Caco-2 (cell line): ENCODE results near the gene UNC13C. TPM values are rescaled to one million over a fixed set of nuclear protein-coding genes. Genes with fewer than 3 reads are reported as not detected.

Experiments
- BruUV-seq: library from RNA; stranded (reverse); fragments of 400-500 nt; replicated peaks from 2 replicates; lab custom pipeline; 2021; lab: Mats Ljungman, UMichigan
- CTCF ChIA-PET: fragments of 300-600 bp; sonication (Branson Sonifier 250); formaldehyde crosslinking; loops from one replicate; lab custom pipeline; 2022; ENCODE audit warnings: antibody characterized with exemption; lab: Charles Lee
- POLR2A ChIA-PET: fragments of 300-600 bp; sonication (Branson Sonifier 250); formaldehyde crosslinking; loops from one replicate; lab custom pipeline; 2022; ENCODE audit warnings: antibody characterized with exemption; lab: Charles Lee
- DNase-seq, 2 experiments: peaks; one replicate each; pipeline versions ENCODE4 v3.0.0 to v3.0.0-alpha.2; 2020 to 2022
- H3K27me3 ChIP-seq: replicated peaks from 2 replicates; pipeline ENCODE4 v1.6.0; 2011; ENCODE audit warnings: low read length; ENCODE audit not compliant: control insufficient read depth, insufficient read depth
- H3K36me3 ChIP-seq: 2 replicates; pipeline ENCODE4 v1.5.1; 2011; ENCODE audit warnings: low read length; ENCODE audit not compliant: control insufficient read depth, insufficient read depth
- H3K4me1 ChIP-seq: fragments of 250-450 bp; sonication (Bioruptor Pico); 2 replicates; pipeline ENCODE4 v1.5.1; 2020; ENCODE audit warnings: mild to moderate bottlenecking
- H3K4me3 ChIP-seq: 2 replicates; pipeline ENCODE4 v1.5.1; 2011; ENCODE audit warnings: low read depth, mild to moderate bottlenecking, control low read depth, low read length
- H3K9me3 ChIP-seq: fragments of 250-450 bp; sonication (Bioruptor Pico); 2 replicates; pipeline ENCODE4 v1.5.1; 2020; ENCODE audit warnings: mild to moderate bottlenecking, moderate library complexity
- H3K27ac Mint-ChIP-seq: one replicate; pipeline ENCODE4 v1.8.0; 2022; ENCODE audit warnings: mixed read lengths; ENCODE audit not compliant: unreplicated experiment
- H3K27me3 Mint-ChIP-seq: one replicate; pipeline ENCODE4 v1.8.0; 2022; ENCODE audit warnings: mixed read lengths; ENCODE audit not compliant: insufficient read depth, unreplicated experiment
- H3K36me3 Mint-ChIP-seq: one replicate; pipeline ENCODE4 v1.8.0; 2022; ENCODE audit warnings: mild to moderate bottlenecking, mixed read lengths; ENCODE audit not compliant: insufficient read depth, unreplicated experiment
- H3K4me1 Mint-ChIP-seq: one replicate; pipeline ENCODE4 v1.8.0; 2022; ENCODE audit warnings: low read depth, mixed read lengths; ENCODE audit not compliant: unreplicated experiment
- H3K4me3 Mint-ChIP-seq: one replicate; pipeline ENCODE4 v1.8.0; 2022; ENCODE audit warnings: mild to moderate bottlenecking, moderate library complexity, mixed read lengths; ENCODE audit not compliant: unreplicated experiment
- H3K9me3 Mint-ChIP-seq: one replicate; pipeline ENCODE4 v1.8.0; 2022; ENCODE audit warnings: mixed read lengths; ENCODE audit not compliant: unreplicated experiment
- intact Hi-C: fragments of 100-400 bp; cut with micrococcal nuclease; formaldehyde crosslinking; loops from one replicate; pipeline ENCODE4 v1.10.0; 2022; ENCODE audit not compliant: unreplicated experiment
- total RNA-seq: library from RNA; stranded (reverse); gene quantifications from 2 replicates; pipeline ENCODE4 v1.2.3, GENCODE V29; 2022
- TF ChIP-seq, protein P1 (sequence below), 2 experiments: fragments of 200-600 bp in 1 of 2; IDR thresholded peaks; 1 replicate in 1 of 2; 2 replicates in 1 of 2; pipeline versions ENCODE4 v1.5.1 to v1.8.0; 2011 to 2022; ENCODE audit warnings: antibody characterized with exemption in 1 of 2, control low read depth in 1 of 2, inconsistent platforms in 1 of 2, low read depth in 1 of 2, low read length in 1 of 2, mild to moderate bottlenecking in 1 of 2, moderate library complexity in 1 of 2; ENCODE audit not compliant: insufficient read depth in 1 of 2, severe bottlenecking in 1 of 2, unreplicated experiment in 1 of 2

UNC13C gene
- total RNA-seq, 1 experiment from 2014 or later, result 2.9 TPM

DNA sequence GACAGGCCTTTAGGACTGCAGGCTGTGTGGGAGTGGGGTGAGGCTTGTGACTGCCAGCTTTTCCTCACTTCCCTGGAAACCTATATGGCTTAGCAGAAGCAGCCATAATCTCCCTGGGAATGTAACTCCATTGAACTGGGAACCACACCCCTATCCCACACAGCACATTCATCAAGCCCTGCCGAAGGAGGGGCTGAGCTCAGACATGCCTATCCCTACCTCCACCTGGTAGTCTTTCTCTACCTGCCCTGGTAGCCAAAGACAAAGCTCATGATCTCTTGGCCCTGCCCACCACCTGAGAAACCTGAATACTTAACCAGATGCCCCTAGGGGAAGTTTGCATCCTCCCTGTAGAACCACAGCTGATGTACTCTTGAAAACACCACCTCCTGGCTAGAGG is 219.8 kb downstream of the UNC13C start:
- DNase-seq, result no peak
- POLR2A ChIA-PET, result no interaction called here
- Mint-ChIP-seq H3K9me3 (peaks cover 18% of the 10 kb centered on the region), H3K4me1 (no peaks in the 10 kb centered on the region), H3K36me3 (no peaks in the 10 kb centered on the region), H3K27ac (no peak overlapping the region), H3K4me3 (no peak overlapping the region), H3K27me3 (no peaks in the 10 kb centered on the region)
- Histone ChIP-seq H3K27me3 (no peaks in the 10 kb centered on the region), H3K4me3 (no peak overlapping the region), H3K4me1 (no peaks in the 10 kb centered on the region), H3K9me3 (no peaks in the 10 kb centered on the region; the same call in none of the 2 replicates), H3K36me3 (no peaks in the 10 kb centered on the region)
- no TSS peak for BruUV-seq
- CTCF ChIA-PET, result no interaction called here
- TF ChIP-seq, protein P1, sequence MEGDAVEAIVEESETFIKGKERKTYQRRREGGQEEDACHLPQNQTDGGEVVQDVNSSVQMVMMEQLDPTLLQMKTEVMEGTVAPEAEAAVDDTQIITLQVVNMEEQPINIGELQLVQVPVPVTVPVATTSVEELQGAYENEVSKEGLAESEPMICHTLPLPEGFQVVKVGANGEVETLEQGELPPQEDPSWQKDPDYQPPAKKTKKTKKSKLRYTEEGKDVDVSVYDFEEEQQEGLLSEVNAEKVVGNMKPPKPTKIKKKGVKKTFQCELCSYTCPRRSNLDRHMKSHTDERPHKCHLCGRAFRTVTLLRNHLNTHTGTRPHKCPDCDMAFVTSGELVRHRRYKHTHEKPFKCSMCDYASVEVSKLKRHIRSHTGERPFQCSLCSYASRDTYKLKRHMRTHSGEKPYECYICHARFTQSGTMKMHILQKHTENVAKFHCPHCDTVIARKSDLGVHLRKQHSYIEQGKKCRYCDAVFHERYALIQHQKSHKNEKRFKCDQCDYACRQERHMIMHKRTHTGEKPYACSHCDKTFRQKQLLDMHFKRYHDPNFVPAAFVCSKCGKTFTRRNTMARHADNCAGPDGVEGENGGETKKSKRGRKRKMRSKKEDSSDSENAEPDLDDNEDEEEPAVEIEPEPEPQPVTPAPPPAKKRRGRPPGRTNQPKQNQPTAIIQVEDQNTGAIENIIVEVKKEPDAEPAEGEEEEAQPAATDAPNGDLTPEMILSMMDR (IDR thresholded peaks at IDR 0.05; ENCODE audit: insufficient read depth in 1 of 2, low read depth in 1 of 2, low read length in 1 of 2, severe bottlenecking in 1 of 2, unreplicated experiment in 1 of 2), result no peak
- intact Hi-C loops, result no loop called here

DNA sequence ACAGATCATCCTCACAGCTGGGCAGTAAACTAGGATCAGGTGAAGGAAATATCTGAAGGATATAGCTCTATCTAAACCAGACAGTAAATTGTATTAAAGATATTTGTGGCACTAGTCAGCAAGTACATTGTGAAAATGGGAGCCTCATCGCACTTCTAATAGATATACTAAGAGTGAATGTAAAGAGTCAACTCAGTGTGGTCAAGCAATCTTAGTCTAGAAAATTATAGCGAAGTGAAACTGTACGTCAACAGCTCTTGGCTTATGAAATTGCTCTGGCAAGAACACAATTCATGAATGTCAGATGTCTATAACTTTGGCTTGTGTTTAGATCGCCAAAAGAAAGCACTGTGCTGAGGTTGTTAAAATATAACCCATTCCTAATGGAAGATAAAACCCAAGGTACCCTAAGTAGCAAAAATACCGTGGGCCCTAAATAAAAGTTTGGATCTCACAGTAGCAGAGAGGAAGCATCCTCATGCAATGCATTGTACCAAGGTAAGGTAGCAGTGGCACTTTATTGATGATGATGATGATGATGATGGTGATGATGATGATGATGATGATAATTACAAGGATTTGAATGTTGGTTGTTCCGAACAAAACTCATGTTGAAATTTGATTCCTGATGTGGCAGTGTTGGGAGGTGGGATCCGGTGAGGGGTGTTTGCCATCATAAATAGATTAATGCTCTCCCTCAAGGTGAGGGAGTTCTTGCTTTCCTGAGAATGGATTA is 228.5 kb downstream of the UNC13C start:
- H3K4me3 Mint-ChIP-seq, result no peak overlapping the region
- H3K36me3 ChIP-seq, result no peaks in the 10 kb centered on the region
- no peak for DNase-seq
- no peaks in the 10 kb centered on the region for H3K4me1 Mint-ChIP-seq
- no peaks in the 10 kb centered on the region for H3K9me3 ChIP-seq
- TF ChIP-seq, protein P1 (IDR thresholded peaks at IDR 0.05; ENCODE audit: insufficient read depth in 1 of 2, low read depth in 1 of 2, low read length in 1 of 2, severe bottlenecking in 1 of 2, unreplicated experiment in 1 of 2), result no peak
- no peak overlapping the region for H3K27ac Mint-ChIP-seq
- intact Hi-C loops, result no loop called here
- no peaks in the 10 kb centered on the region; the same call in 1 of the 2 replicates for H3K27me3 ChIP-seq
- H3K27me3 Mint-ChIP-seq, result no peaks in the 10 kb centered on the region
- no peaks in the 10 kb centered on the region for H3K4me1 ChIP-seq
- ChIA-PET POLR2A (no interaction called here), CTCF (no interaction called here)
- H3K9me3 Mint-ChIP-seq, result no peaks in the 10 kb centered on the region
- no peak overlapping the region for H3K4me3 ChIP-seq
- H3K36me3 Mint-ChIP-seq, result no peaks in the 10 kb centered on the region
- no TSS peak for BruUV-seq

DNA sequence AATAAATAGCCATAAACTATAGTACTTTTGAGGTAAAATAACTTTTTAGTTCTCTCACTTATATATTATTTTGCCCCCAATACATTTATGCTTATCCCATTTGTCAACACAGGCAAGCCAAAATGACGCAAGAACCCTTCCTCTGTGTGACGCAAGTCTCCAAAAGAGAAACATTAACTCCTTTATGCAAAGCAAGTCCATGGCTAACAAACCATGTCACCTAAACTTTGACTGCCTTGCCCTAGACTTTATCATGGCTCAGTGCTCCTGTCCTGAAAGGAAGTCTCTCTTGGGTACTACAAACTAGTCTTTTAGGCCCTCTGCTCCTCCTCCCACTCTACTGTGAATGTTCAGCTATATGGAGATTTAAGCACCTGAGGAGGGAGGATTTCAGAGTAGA is 230.5 kb downstream of the UNC13C start:
- no peak overlapping the region for H3K27ac Mint-ChIP-seq
- no TSS peak for BruUV-seq
- TF ChIP-seq, protein P1 (IDR thresholded peaks at IDR 0.05; ENCODE audit: insufficient read depth in 1 of 2, low read depth in 1 of 2, low read length in 1 of 2, severe bottlenecking in 1 of 2, unreplicated experiment in 1 of 2), result no peak
- POLR2A ChIA-PET, result no interaction called here
- intact Hi-C loops, result no loop called here
- no peak overlapping the region for H3K4me3 Mint-ChIP-seq
- Histone ChIP-seq H3K27me3 (no peaks in the 10 kb centered on the region; the same call in 1 of the 2 replicates), H3K9me3 (no peaks in the 10 kb centered on the region), H3K36me3 (no peaks in the 10 kb centered on the region), H3K4me3 (no peak overlapping the region), H3K4me1 (no peaks in the 10 kb centered on the region)
- H3K4me1 Mint-ChIP-seq, result no peaks in the 10 kb centered on the region
- no peaks in the 10 kb centered on the region for H3K36me3 Mint-ChIP-seq
- H3K27me3 Mint-ChIP-seq, result no peaks in the 10 kb centered on the region
- H3K9me3 Mint-ChIP-seq, result no peaks in the 10 kb centered on the region
- no peak for DNase-seq
- CTCF ChIA-PET, result no interaction called here
